Lung (tissue), 12 donors: ENCODE measurements around the gene COL16A1. TPM values are rescaled to one million over a fixed set of nuclear protein-coding genes. Genes with fewer than 3 reads are reported as not detected.

Source experiments
- ATAC-seq: fragments of 200-7000 bp; cut with Tn5 transposase; one replicate; pipeline ENCODE4 v1.9.1; 2020; ENCODE audit warnings: moderate number of reproducible peaks; ENCODE audit not compliant: insufficient read depth, low FRiP score
- DNase-seq, 3 donors: peaks; one replicate each; pipeline ENCODE4 v3.0.0-alpha.2; 2013 to 2017
- H3K27ac ChIP-seq, 2 donors: one replicate each; pipeline ENCODE4 v1.5.1; 2013; ENCODE audit warnings: mild to moderate bottlenecking in 2 of 2, moderate library complexity in 2 of 2, control low read depth in 1 of 2, inconsistent platforms in 1 of 2, low read depth in 1 of 2, low read length in 1 of 2
- H3K27me3 ChIP-seq, 3 donors: one replicate each; pipeline ENCODE4 v1.5.1; 2013; ENCODE audit warnings: low read length in 2 of 3; ENCODE audit not compliant: control insufficient read depth in 3 of 3, insufficient read depth in 3 of 3
- H3K36me3 ChIP-seq, 4 donors: one replicate each; pipeline ENCODE4 v1.5.1; 2013; ENCODE audit warnings: low read length in 4 of 4, mild to moderate bottlenecking in 1 of 4, moderate library complexity in 1 of 4; ENCODE audit not compliant: control insufficient read depth in 4 of 4, insufficient read depth in 4 of 4
- H3K4me1 ChIP-seq, 5 donors: one replicate each; pipeline ENCODE4 v1.5.1; 2013; ENCODE audit warnings: low read length in 5 of 5, mild to moderate bottlenecking in 2 of 5, moderate library complexity in 1 of 5; ENCODE audit not compliant: control insufficient read depth in 5 of 5, insufficient read depth in 5 of 5
- H3K4me3 ChIP-seq: one replicate; pipeline ENCODE4 v1.5.1; 2013; ENCODE audit warnings: mild to moderate bottlenecking, control low read depth, moderate library complexity
- H3K9ac ChIP-seq, 2 donors: one replicate each; pipeline ENCODE4 v1.5.1; 2013; ENCODE audit warnings: low read length in 2 of 2, control low read depth in 1 of 2; ENCODE audit not compliant: insufficient read depth in 1 of 2
- H3K9me3 ChIP-seq, 4 donors: one replicate each; pipeline ENCODE4 v1.5.1; 2013; ENCODE audit warnings: low read length in 3 of 4, mild to moderate bottlenecking in 1 of 4, moderate library complexity in 1 of 4; ENCODE audit not compliant: control insufficient read depth in 4 of 4, insufficient read depth in 3 of 4
- CTCF ChIP-seq: IDR thresholded peaks from 2 replicates; pipeline ENCODE4 v1.5.1; 2012; ENCODE audit warnings: mild to moderate bottlenecking; ENCODE audit errors: control extremely low read depth, extremely low read depth
- WGBS, 2 donors: extraction: QIAGEN DNeasy Blood & Tissue Kit; methylation state at CpG; one replicate each; pipeline ENCODE4 v1.1.7; 2013; 5-methylcytosine and 5-hydroxymethylcytosine counted together
- polyA plus RNA-seq, 2 donors: library from polyadenylated mRNA; stranded (reverse); fragments of 200-250 nt; gene quantifications; one replicate each; pipeline ENCODE4 v1.2.1, GENCODE V29; 2013
- total RNA-seq, 2 donors: library from RNA; depleted of rRNA in 1 of 2; stranded (reverse); fragments of >200 nt in 1 of 2; gene quantifications; one replicate each; pipeline ENCODE4 v1.2.1, GENCODE V29; 2014 to 2021
- donor health status: control.
- donor health status: control.
- donor health status: Bipolar disorder and iron deficiency.
- donor health status: healthy.
- donor health status: DM: yes; HTN: yes; CAD: no.

Gene COL16A1
- total and polyA plus RNA-seq, 4 donors, result 16.5 to 83.2 (median 43.3) TPM

- no peak overlapping the region for H3K27ac ChIP-seq
- DNase-seq, result no peak
- ATAC-seq, result no peak
- no peak overlapping the region for H3K4me3 ChIP-seq
- H3K9me3 ChIP-seq, result no peaks in the 10 kb centered on the region
- WGBS, 2 donors, result 89 to 92% methylated on average over 5 of the region's 5 CpGs
- H3K36me3 ChIP-seq, result no peaks in the 10 kb centered on the region
- no peaks in the 10 kb centered on the region for H3K27me3 ChIP-seq
- H3K4me1 ChIP-seq, result no peaks in the 10 kb centered on the region
- no peak overlapping the region for H3K9ac ChIP-seq
- TF ChIP-seq CTCF, result no peak
Observed at GRCh38 chr1:31607360-31607759, 96.5 kb downstream of the COL16A1 start.

GRCh38 chr1:31605908-31606427, 97.8 kb downstream of the COL16A1 start:
- DNase-seq (no peak), ATAC-seq (no peak)
- no peak overlapping the region for H3K9ac ChIP-seq
- H3K4me3 ChIP-seq, result no peak overlapping the region
- no peaks in the 10 kb centered on the region for H3K4me1 ChIP-seq
- 68 to 76% methylated on average over 4 of the region's 4 CpGs for WGBS, 2 donors
- H3K27me3 ChIP-seq, result no peaks in the 10 kb centered on the region
- no peaks in the 10 kb centered on the region for H3K36me3 ChIP-seq
- no peak overlapping the region for H3K27ac ChIP-seq
- TF ChIP-seq CTCF, result no peak
- no peaks in the 10 kb centered on the region for H3K9me3 ChIP-seq

Other genes with a start within 250 kb of the COL16A1 start
- 10 to 100 TPM; 89.4 to 90.9 TPM for gene TINAGL1, start 127.5 kb downstream of the COL16A1 start, total RNA-seq
- gene TINAGL1, start 127.5 kb downstream of the COL16A1 start, polyA plus RNA-seq, result 10 to 100 TPM; 64.1 to 78.9 TPM
- under 1 TPM in 1 of 2 donors, not detected in 1; 0.14 TPM for gene HCRTR1, start 86.3 kb downstream of the COL16A1 start, total RNA-seq
- gene HCRTR1, start 86.3 kb downstream of the COL16A1 start, polyA plus RNA-seq, result under 1 TPM in 1 of 2 donors, not detected in 1; 0.08 TPM
- gene PEF1, start 59.1 kb downstream of the COL16A1 start, total RNA-seq, result 10 to 100 TPM; 75.1 to 77.1 TPM
- 100 to 1,000 TPM in 1 of 2 donors, 10 to 100 TPM in 1; 84.5 to 103 TPM for gene PEF1, start 59.1 kb downstream of the COL16A1 start, polyA plus RNA-seq
- gene ADGRB2, start 60.3 kb upstream of the COL16A1 start, total RNA-seq, result 1 to 10 TPM; 1.8 to 7.6 TPM
- gene ADGRB2, start 60.3 kb upstream of the COL16A1 start, polyA plus RNA-seq, result under 1 TPM; 0.44 to 0.89 TPM
- gene SPOCD1, start 112.0 kb upstream of the COL16A1 start, total RNA-seq, result 10 to 100 TPM in 1 of 2 donors, under 1 TPM in 1; 0.51 to 15.7 TPM
- gene SPOCD1, start 112.0 kb upstream of the COL16A1 start, polyA plus RNA-seq, result 10 to 100 TPM in 1 of 2 donors, 1 to 10 TPM in 1; 6.0 to 10.7 TPM
- 100 to 1,000 TPM; 205 to 274 TPM for gene PTP4A2, start 234.4 kb upstream of the COL16A1 start, total RNA-seq
- 100 to 1,000 TPM in 1 of 2 donors, 10 to 100 TPM in 1; 90.4 to 122 TPM for gene PTP4A2, start 234.4 kb upstream of the COL16A1 start, polyA plus RNA-seq